Neural cell (in vitro differentiated cells): ENCODE measurements around the gene ADGRA1. TPM values are rescaled to one million over a fixed set of nuclear protein-coding genes. Genes with fewer than 3 reads are reported as not detected.

Experiments used
- H2AFZ ChIP-seq: fragments of 200-600, 300-800 bp; sonication (generic), shearing (Covaris generic); 2 replicates; pipeline ENCODE4 v1.6.0; 2014; ENCODE audit warnings: low read depth, mild to moderate bottlenecking, antibody characterized with exemption, low read length, moderate library complexity
- H3F3A ChIP-seq: fragments of 200-600 bp; shearing (Covaris generic); 2 replicates; pipeline ENCODE4 v1.6.1; 2016; ENCODE audit warnings: mild to moderate bottlenecking, moderate library complexity, mixed read lengths, antibody characterized with exemption, low read length; ENCODE audit not compliant: insufficient read depth, poor library complexity, severe bottlenecking
- H3K27ac ChIP-seq: fragments of 200-600, 300-800 bp; sonication (generic), shearing (Covaris generic); 2 replicates; pipeline ENCODE4 v1.5.1; 2014; ENCODE audit warnings: mild to moderate bottlenecking, low read length, moderate library complexity
- H3K27me3 ChIP-seq: fragments of 300-800, 200-600 bp; sonication (generic), shearing (Covaris generic); 2 replicates; pipeline ENCODE4 v1.6.0; 2014; ENCODE audit warnings: mild to moderate bottlenecking, low read depth, low read length, moderate library complexity; ENCODE audit not compliant: insufficient read depth
- H3K36me3 ChIP-seq: fragments of 300-800, 200-600 bp; sonication (generic), shearing (Covaris generic); 2 replicates; pipeline ENCODE4 v1.5.1; 2014; ENCODE audit warnings: mild to moderate bottlenecking, antibody characterized with exemption, low read length, moderate library complexity; ENCODE audit not compliant: insufficient read depth
- H3K4me2 ChIP-seq: fragments of 300-800, 200-600 bp; sonication (generic), shearing (Covaris generic); 2 replicates; pipeline ENCODE4 v1.6.0; 2014; ENCODE audit warnings: mild to moderate bottlenecking, low read length
- H3K4me3 ChIP-seq: fragments of 300-800, 200-600 bp; sonication (generic), shearing (Covaris generic); 2 replicates; pipeline ENCODE4 v1.5.1; 2014; ENCODE audit warnings: mild to moderate bottlenecking, low read length, moderate library complexity
- H3K79me2 ChIP-seq: fragments of 200-600 bp; shearing (Covaris generic); replicated peaks from 2 replicates; pipeline ENCODE4 v1.6.0; 2014; ENCODE audit warnings: mild to moderate bottlenecking, low read length, moderate library complexity; ENCODE audit not compliant: insufficient read depth
- H3K9ac ChIP-seq: fragments of 300-800, 200-600 bp; sonication (generic), shearing (Covaris generic); 2 replicates; pipeline ENCODE4 v1.6.1; 2016; ENCODE audit warnings: mild to moderate bottlenecking, low read length, mixed read lengths
- H3K9me2 ChIP-seq: fragments of 200-600 bp; shearing (Covaris generic); 2 replicates; pipeline ENCODE4 v1.6.1; 2016; ENCODE audit warnings: mild to moderate bottlenecking, low read length, mixed read lengths; ENCODE audit not compliant: insufficient read depth
- H3K9me3 ChIP-seq: fragments of 200-600, 300-800 bp; sonication (generic), shearing (Covaris generic); 2 replicates; pipeline ENCODE4 v1.6.1; 2016; ENCODE audit warnings: mild to moderate bottlenecking, mixed run types, low read length, moderate library complexity, mixed read lengths
- H4K20me1 ChIP-seq: fragments of 200-600 bp; shearing (Covaris generic); 2 replicates; pipeline ENCODE4 v1.6.1; 2016; ENCODE audit warnings: mild to moderate bottlenecking, mixed run types; ENCODE audit not compliant: insufficient read depth
- CTCF ChIP-seq: fragments of 450-650 bp; IDR thresholded peaks from 2 replicates; pipeline ENCODE4 v1.5.1; 2014; ENCODE audit warnings: antibody characterized with exemption, mild to moderate bottlenecking, moderate library complexity; ENCODE audit not compliant: poor library complexity, severe bottlenecking
- EP300 ChIP-seq: fragments of 450-650 bp; conservative IDR thresholded peaks from 2 replicates; pipeline ENCODE4 v1.6.1; 2014; ENCODE audit warnings: antibody characterized with exemption, mild to moderate bottlenecking, moderate library complexity; ENCODE audit not compliant: poor library complexity, severe bottlenecking
- EZH2 ChIP-seq: fragments of 200-600, 300-800 bp; shearing (Covaris generic), sonication (generic); IDR thresholded peaks from 2 replicates; pipeline ENCODE4 v1.6.1; 2014; ENCODE audit warnings: antibody characterized with exemption, low read length, borderline replicate concordance, mild to moderate bottlenecking; ENCODE audit not compliant: insufficient read depth, poor library complexity, severe bottlenecking
- MXI1 ChIP-seq: fragments of 450-650 bp; conservative IDR thresholded peaks from 2 replicates; pipeline ENCODE4 v1.6.1; 2014; ENCODE audit warnings: antibody characterized with exemption, mild to moderate bottlenecking; ENCODE audit not compliant: poor library complexity, severe bottlenecking
- POLR2AphosphoS5 ChIP-seq: IDR thresholded peaks from 2 replicates; pipeline ENCODE4 v1.6.1; 2012
- RAD21 ChIP-seq: fragments of 450-650 bp; conservative IDR thresholded peaks from 2 replicates; pipeline ENCODE4 v1.6.1; 2014; ENCODE audit warnings: antibody characterized with exemption, mild to moderate bottlenecking, moderate library complexity
- REST ChIP-seq: IDR thresholded peaks from 2 replicates; pipeline ENCODE4 v1.6.1; 2012; ENCODE audit warnings: borderline replicate concordance
- SMC3 ChIP-seq: fragments of 450-650 bp; conservative IDR thresholded peaks from 2 replicates; pipeline ENCODE4 v1.6.1; 2014; ENCODE audit warnings: antibody characterized with exemption, mild to moderate bottlenecking, moderate library complexity; ENCODE audit not compliant: poor library complexity
- TAF1 ChIP-seq: IDR thresholded peaks from 2 replicates; pipeline ENCODE4 v1.6.1; 2012; ENCODE audit warnings: low read depth
- polyA plus RNA-seq: library from polyadenylated mRNA; depleted of rRNA; stranded (reverse); fragments of >200 nt; gene quantifications from 2 replicates; pipeline ENCODE4 v1.2.3, GENCODE V29; 2014

ADGRA1 gene
- polyA plus RNA-seq, 1 donor from 2014 or later: 2.2 TPM

DNA sequence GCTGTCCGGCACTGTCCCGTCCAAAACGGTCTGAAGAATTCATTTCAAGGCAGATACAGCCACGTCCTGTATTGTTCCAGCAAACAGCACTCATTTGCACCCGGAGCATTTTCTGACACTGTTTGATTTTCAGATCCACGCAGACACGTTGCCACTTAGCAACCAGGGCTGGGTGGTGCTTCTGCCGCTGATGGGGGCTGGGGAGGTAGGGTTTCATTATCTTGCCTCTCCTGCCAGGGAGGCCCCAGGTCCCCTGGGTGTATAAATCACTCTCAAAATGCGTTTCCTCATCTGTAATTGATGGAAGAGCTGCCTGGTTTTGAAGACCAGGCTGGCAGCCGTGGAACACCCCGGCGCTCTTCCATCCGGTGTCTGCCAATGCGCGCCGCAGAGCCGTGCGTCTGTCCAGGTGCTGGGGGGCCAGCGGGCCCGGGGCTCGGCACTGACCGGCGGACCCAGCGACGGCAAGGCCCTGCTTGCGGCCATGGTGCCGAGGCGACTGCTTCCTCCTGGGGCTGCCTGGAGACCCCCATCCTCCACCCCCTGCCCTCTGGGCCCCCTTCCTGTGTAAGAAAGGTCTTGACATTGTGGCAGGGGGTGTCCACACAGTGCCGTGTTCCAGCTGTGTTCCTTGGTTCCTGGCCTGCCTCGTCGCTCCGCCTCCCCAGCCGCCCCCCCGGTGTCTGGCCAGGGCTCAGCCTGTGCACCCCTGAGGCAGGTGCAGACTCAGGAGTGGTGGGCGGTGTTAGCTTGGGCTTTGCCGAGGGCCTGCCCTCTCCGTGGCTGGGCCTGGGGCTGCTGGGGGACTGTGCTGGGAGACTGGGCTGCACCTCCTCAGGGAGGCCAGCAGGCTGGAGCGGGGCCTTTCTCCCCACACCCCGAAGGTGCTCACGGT lies 16.6 kb downstream of the ADGRA1 start:
- Histone ChIP-seq H3K9ac (peak overlapping the region; percentile 72), H3K79me2 (no peaks in the 10 kb centered on the region), H3K4me3 (peak overlapping the region; percentile 45), H2AFZ (no peak overlapping the region), H3K36me3 (no peaks in the 10 kb centered on the region), H3K27ac (peak overlapping the region; percentile 92), H3F3A (no peaks in the 10 kb centered on the region), H3K9me2 (no peaks in the 10 kb centered on the region), H4K20me1 (no peaks in the 10 kb centered on the region), H3K27me3 (no peaks in the 10 kb centered on the region), H3K4me2 (peak overlapping the region; percentile 51), H3K9me3 (peaks cover 17% of the 10 kb centered on the region)
- TF ChIP-seq CTCF (no peak), REST (no peak), SMC3 (peak; percentile 36), POLR2AphosphoS5 (peak; percentile 77), EZH2 (no peak), EP300 (peak; percentile 82), RAD21 (peak; percentile 39), MXI1 (no peak)

DNA sequence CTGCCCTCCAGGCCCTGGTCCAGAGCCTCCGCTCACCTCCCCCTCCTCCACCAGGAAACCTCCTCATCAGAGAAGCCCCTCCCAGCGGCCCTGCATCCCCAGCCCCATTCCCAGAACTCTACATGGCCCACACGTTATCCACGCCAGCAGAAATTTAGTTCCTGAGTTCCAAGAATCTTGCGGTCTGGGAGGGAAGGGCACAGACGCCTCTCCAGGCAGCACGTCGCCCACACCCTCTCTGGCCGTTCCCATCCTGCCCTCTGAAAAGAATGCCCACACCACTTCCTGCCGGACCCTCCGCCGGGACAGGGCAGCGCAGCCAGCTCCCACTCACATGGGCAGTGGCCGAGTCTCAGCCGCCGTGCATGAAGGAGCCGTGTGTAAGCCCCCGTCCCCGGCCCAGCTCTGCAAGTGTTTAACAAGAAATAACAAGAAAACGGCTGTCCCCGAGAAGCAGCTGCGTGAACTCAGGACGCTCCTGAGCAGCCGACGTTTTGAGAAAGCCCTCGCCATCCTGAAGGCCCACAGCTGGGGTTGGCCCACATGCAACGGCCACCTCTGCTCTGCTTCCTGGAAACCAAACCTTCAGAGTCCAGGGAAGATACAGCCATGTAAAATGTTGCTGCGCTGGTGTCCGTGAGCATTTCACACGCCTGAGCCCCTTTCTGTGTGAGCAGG lies 17.4 kb downstream of the ADGRA1 start:
- Histone ChIP-seq H3K4me2 (no peak overlapping the region), H3K27ac (peak overlapping the region; percentile 92), H3K79me2 (no peaks in the 10 kb centered on the region), H3K36me3 (no peaks in the 10 kb centered on the region), H3F3A (no peaks in the 10 kb centered on the region), H3K27me3 (no peaks in the 10 kb centered on the region), H4K20me1 (no peaks in the 10 kb centered on the region), H3K9me3 (peaks cover 17% of the 10 kb centered on the region), H3K9me2 (no peaks in the 10 kb centered on the region), H3K4me3 (peak overlapping the region; percentile 45), H2AFZ (no peak overlapping the region), H3K9ac (peak overlapping the region; percentile 48)
- TF ChIP-seq REST (no peak), SMC3 (no peak), RAD21 (no peak), TAF1 (no peak), EZH2 (no peak), POLR2AphosphoS5 (no peak), MXI1 (no peak), EP300 (no peak), CTCF (no peak)
